Measurements from ENCODE around the gene KRTAP4-3.
"Not testable (repeated sequence)": the region's sequence is repeated elsewhere in the genome, so short reads cannot be mapped to it uniquely, and the experiment has no call there.

The KRTAP4-3 gene

GRCh38 chr17:41199421-41200078, 31.5 kb upstream of the KRTAP4-3 start:
- no peak for TF ChIP-seq CTCF (conservative IDR thresholded peaks at IDR 0.05; ENCODE audit: low read depth, low read length)

GRCh38 chr17:41196068-41196467, 28.0 kb upstream of the KRTAP4-3 start:
- H3K27ac ChIP-seq, result no peak overlapping the region
- peaks cover 10% of the 10 kb centered on the region for H3K4me1 ChIP-seq (ENCODE audit: low read depth, poor library complexity, severe bottlenecking)
- no peaks in the 10 kb centered on the region for H3K36me3 ChIP-seq (ENCODE audit: insufficient read depth)
- no peak overlapping the region for H3K9ac ChIP-seq
- no peak for TF ChIP-seq CTCF (conservative IDR thresholded peaks at IDR 0.05; ENCODE audit: low read depth, low read length)
- no peak overlapping the region for H3K4me2 ChIP-seq
- H2AFZ ChIP-seq (ENCODE audit: low read depth), result no peak overlapping the region
- no peaks in the 10 kb centered on the region for H3K79me2 ChIP-seq (ENCODE audit: insufficient read depth, low read depth)
- no peak overlapping the region for H3K4me3 ChIP-seq (IDR thresholded peaks at IDR 0.05; ENCODE audit: insufficient read depth, low read depth, low read length)
- H3K27me3 ChIP-seq (ENCODE audit: insufficient read depth, low read depth), result no peaks in the 10 kb centered on the region
- H4K20me1 ChIP-seq (ENCODE audit: insufficient read depth), result no peaks in the 10 kb centered on the region

More at GRCh38 chr17:41199421-41200078, 31.5 kb upstream of the KRTAP4-3 start:
- H3K79me2 ChIP-seq (ENCODE audit: insufficient read depth, low read depth), result no peaks in the 10 kb centered on the region
- H3K36me3 ChIP-seq (ENCODE audit: insufficient read depth), result no peaks in the 10 kb centered on the region
- H2AFZ ChIP-seq (ENCODE audit: low read depth), result no peak overlapping the region
- no peak overlapping the region for H3K4me2 ChIP-seq
- H3K9ac ChIP-seq, result no peak overlapping the region
- H3K27ac ChIP-seq, result no peak overlapping the region
- no peaks in the 10 kb centered on the region for H3K27me3 ChIP-seq (ENCODE audit: insufficient read depth, low read depth)
- H3K4me3 ChIP-seq (IDR thresholded peaks at IDR 0.05; ENCODE audit: insufficient read depth, low read depth, low read length), result no peak overlapping the region
- no peaks in the 10 kb centered on the region for H4K20me1 ChIP-seq (ENCODE audit: insufficient read depth)
- peaks cover 10% of the 10 kb centered on the region for H3K4me1 ChIP-seq (ENCODE audit: low read depth, poor library complexity, severe bottlenecking)

- H3K4me2 ChIP-seq, result no peak overlapping the region
- H3K9ac ChIP-seq, result no peak overlapping the region
- H3K27ac ChIP-seq, result no peak overlapping the region
- H3K36me3 ChIP-seq (ENCODE audit: insufficient read depth), result no peaks in the 10 kb centered on the region
- TF ChIP-seq CTCF (conservative IDR thresholded peaks at IDR 0.05; ENCODE audit: low read depth, low read length), result no peak
- no peaks in the 10 kb centered on the region for H3K79me2 ChIP-seq (ENCODE audit: insufficient read depth, low read depth)
- H2AFZ ChIP-seq (ENCODE audit: low read depth), result no peak overlapping the region
- no peaks in the 10 kb centered on the region for H3K4me1 ChIP-seq (ENCODE audit: low read depth, poor library complexity, severe bottlenecking)
- H3K4me3 ChIP-seq (IDR thresholded peaks at IDR 0.05; ENCODE audit: insufficient read depth, low read depth, low read length), result no peak overlapping the region
- H3K27me3 ChIP-seq (ENCODE audit: insufficient read depth, low read depth), result no peaks in the 10 kb centered on the region
- H4K20me1 ChIP-seq (ENCODE audit: insufficient read depth), result no peaks in the 10 kb centered on the region
Observed at GRCh38 chr17:41190328-41190727, 22.3 kb upstream of the KRTAP4-3 start.

DNA sequence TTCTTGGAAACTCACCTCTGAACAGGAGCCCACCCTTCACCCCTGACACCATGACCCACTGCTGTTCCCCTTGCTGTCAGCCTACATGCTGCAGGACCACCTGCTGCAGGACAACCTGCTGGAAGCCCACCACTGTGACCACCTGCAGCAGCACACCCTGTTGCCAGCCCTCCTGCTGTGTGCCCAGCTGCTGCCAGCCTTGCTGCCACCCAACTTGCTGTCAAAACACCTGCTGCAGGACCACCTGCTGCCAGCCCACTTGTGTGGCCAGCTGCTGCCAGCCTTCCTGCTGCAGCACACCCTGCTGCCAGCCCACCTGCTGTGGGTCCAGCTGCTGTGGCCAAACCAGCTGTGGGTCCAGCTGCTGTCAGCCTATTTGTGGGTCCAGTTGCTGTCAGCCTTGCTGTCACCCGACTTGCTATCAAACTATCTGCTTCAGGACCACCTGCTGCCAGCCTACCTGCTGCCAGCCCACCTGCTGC, 21.9 kb upstream of the KRTAP4-3 start, which contains the start of gene KRTAP9-1:
Gene KRTAP9-1, plus strand, starts transcription at position 51 of the 482 bp plus-strand sequence. Its CDS starts 0 bp downstream, at position 51.
- not testable (repeated sequence) for H3K79me2 ChIP-seq (ENCODE audit: insufficient read depth, low read depth); H3K36me3 ChIP-seq (ENCODE audit: insufficient read depth); H3K9ac ChIP-seq; H3K27me3 ChIP-seq (ENCODE audit: insufficient read depth, low read depth); H4K20me1 ChIP-seq (ENCODE audit: insufficient read depth); H3K4me1 ChIP-seq (ENCODE audit: low read depth, poor library complexity, severe bottlenecking); H3K27ac ChIP-seq; H3K4me2 ChIP-seq; H3K4me3 ChIP-seq (IDR thresholded peaks at IDR 0.05; ENCODE audit: insufficient read depth, low read depth, low read length); H2AFZ ChIP-seq (ENCODE audit: low read depth)

GRCh38 chr17:41186872-41187271, 18.9 kb upstream of the KRTAP4-3 start:
- no peak overlapping the region for H3K4me2 ChIP-seq
- H3K4me3 ChIP-seq (IDR thresholded peaks at IDR 0.05; ENCODE audit: insufficient read depth, low read depth, low read length), result no peak overlapping the region
- no peak overlapping the region for H3K9ac ChIP-seq
- no peak overlapping the region for H3K27ac ChIP-seq
- no peaks in the 10 kb centered on the region for H3K27me3 ChIP-seq (ENCODE audit: insufficient read depth, low read depth)
- H3K36me3 ChIP-seq (ENCODE audit: insufficient read depth), result no peaks in the 10 kb centered on the region
- H3K79me2 ChIP-seq (ENCODE audit: insufficient read depth, low read depth), result no peaks in the 10 kb centered on the region
- TF ChIP-seq CTCF (conservative IDR thresholded peaks at IDR 0.05; ENCODE audit: low read depth, low read length), result no peak
- H4K20me1 ChIP-seq (ENCODE audit: insufficient read depth), result no peaks in the 10 kb centered on the region
- H3K4me1 ChIP-seq (ENCODE audit: low read depth, poor library complexity, severe bottlenecking), result no peaks in the 10 kb centered on the region
- no peak overlapping the region for H2AFZ ChIP-seq (ENCODE audit: low read depth)
